SK-N-SH treated with all-trans-retinoic acid at 6 μM for 48 hours (cell line): Measurements from ENCODE around the gene ABCA9.

Experiments used
- ATAC-seq: fragments of 200-7000 bp; cut with Tn5 transposase; 3 replicates; pipeline ENCODE4 v1.9.1; 2020; ENCODE audit warnings: mild to moderate bottlenecking, moderate library complexity
- ARNTL ChIP-seq: fragments of 450-650 bp; formaldehyde crosslinking; IDR thresholded peaks from 2 replicates; pipeline ENCODE4 v1.5.0; 2020; ENCODE audit warnings: low read depth, mild to moderate bottlenecking, moderate library complexity, borderline replicate concordance
- BACH2 ChIP-seq: fragments of 250-450 bp; sonication (Bioruptor Pico); IDR thresholded peaks from 2 replicates; pipeline ENCODE4 v1.9.0; 2021; ENCODE audit warnings: mild to moderate bottlenecking, borderline replicate concordance
- CSDC2 ChIP-seq: fragments of 250-450 bp; sonication (Bioruptor Pico); IDR thresholded peaks from 2 replicates; pipeline ENCODE4 v1.5.0; 2020; ENCODE audit warnings: mild to moderate bottlenecking, moderate library complexity
- ESRRG ChIP-seq: fragments of 250-450 bp; sonication (Bioruptor Pico); IDR thresholded peaks from 2 replicates; pipeline ENCODE4 v1.6.1; 2021; ENCODE audit warnings: mild to moderate bottlenecking
- GLIS3 ChIP-seq: fragments of 250-450 bp; sonication (Bioruptor Pico); IDR thresholded peaks from 2 replicates; pipeline ENCODE4 v1.5.0; 2020; ENCODE audit warnings: mild to moderate bottlenecking, moderate library complexity
- OSR1 ChIP-seq: fragments of 250-450 bp; sonication (Bioruptor Pico); IDR thresholded peaks from 2 replicates; pipeline ENCODE4 v1.8.0; 2022; ENCODE audit warnings: moderate library complexity, mild to moderate bottlenecking, inconsistent platforms
- PPARA ChIP-seq: fragments of 250-450 bp; sonication (Bioruptor Pico); IDR thresholded peaks from 2 replicates; pipeline ENCODE4 v1.5.0; 2020; ENCODE audit warnings: mild to moderate bottlenecking, borderline replicate concordance
- RARB ChIP-seq: fragments of 250-450 bp; sonication (Bioruptor Pico); IDR thresholded peaks from 2 replicates; pipeline ENCODE4 v1.8.0; 2021; ENCODE audit warnings: mild to moderate bottlenecking, moderate library complexity
- SNAI2 ChIP-seq: fragments of 250-450 bp; sonication (Bioruptor Pico); IDR thresholded peaks from 2 replicates; pipeline ENCODE4 v1.5.0; 2020; ENCODE audit warnings: mild to moderate bottlenecking, moderate library complexity
- TCF4 ChIP-seq: fragments of 250-450 bp; sonication (Bioruptor Pico); IDR thresholded peaks from 2 replicates; pipeline ENCODE4 v1.8.0; 2021; ENCODE audit warnings: mild to moderate bottlenecking, moderate library complexity, borderline replicate concordance
- ZC3H10 ChIP-seq: fragments of 250-450 bp; sonication (Bioruptor Pico); IDR thresholded peaks from 2 replicates; pipeline ENCODE4 v1.5.1; 2021; ENCODE audit warnings: mild to moderate bottlenecking, moderate library complexity
- ZFP3 ChIP-seq: fragments of 250-450 bp; sonication (Bioruptor Pico); IDR thresholded peaks from 2 replicates; pipeline ENCODE4 v1.5.0; 2020; ENCODE audit warnings: mild to moderate bottlenecking, moderate library complexity
- ZFP30 ChIP-seq: fragments of 450-650 bp; formaldehyde crosslinking; IDR thresholded peaks from 2 replicates; pipeline ENCODE4 v1.5.0; 2022; ENCODE audit warnings: mild to moderate bottlenecking, moderate library complexity
- ZNF565 ChIP-seq: fragments of 450-650 bp; formaldehyde crosslinking; conservative IDR thresholded peaks from 2 replicates; pipeline ENCODE4 v1.5.0; 2020; ENCODE audit warnings: low read depth, mild to moderate bottlenecking, moderate library complexity
- ZNF70 ChIP-seq: fragments of 450-650 bp; formaldehyde crosslinking; IDR thresholded peaks from 2 replicates; pipeline ENCODE4 v1.5.0; 2020; ENCODE audit warnings: mild to moderate bottlenecking, moderate library complexity
- ZNF8 ChIP-seq: fragments of 450-650 bp; formaldehyde crosslinking; IDR thresholded peaks from 2 replicates; pipeline ENCODE4 v1.5.0; 2020; ENCODE audit warnings: mild to moderate bottlenecking, moderate library complexity
- TF ChIP-seq, protein P1 (sequence below): fragments of 250-450 bp; sonication (Bioruptor Pico); IDR thresholded peaks from 2 replicates; pipeline ENCODE4 v1.5.0; 2020; ENCODE audit warnings: mild to moderate bottlenecking, moderate library complexity
- TF ChIP-seq, protein P2 (sequence below): fragments of 250-450 bp; sonication (Bioruptor Pico); IDR thresholded peaks from 2 replicates; pipeline ENCODE4 v1.8.0; 2020; ENCODE audit warnings: mild to moderate bottlenecking, moderate library complexity, borderline replicate concordance
- TF ChIP-seq, protein P3 (sequence below): fragments of 250-450 bp; sonication (Bioruptor Pico); IDR thresholded peaks from 2 replicates; pipeline ENCODE4 v1.5.1; 2020; ENCODE audit warnings: low read depth, mild to moderate bottlenecking, moderate library complexity
- TF ChIP-seq, protein P4 (sequence below): fragments of 250-450 bp; sonication (Bioruptor Pico); IDR thresholded peaks from 2 replicates; pipeline ENCODE4 v1.8.0; 2021; ENCODE audit warnings: low read depth, mild to moderate bottlenecking, moderate library complexity, borderline replicate concordance
- TF ChIP-seq, protein P5 (sequence below): fragments of 250-450 bp; sonication (Bioruptor Pico); IDR thresholded peaks from 2 replicates; pipeline ENCODE4 v1.5.1; 2021; ENCODE audit warnings: mild to moderate bottlenecking, moderate library complexity

The ABCA9 gene

DNA sequence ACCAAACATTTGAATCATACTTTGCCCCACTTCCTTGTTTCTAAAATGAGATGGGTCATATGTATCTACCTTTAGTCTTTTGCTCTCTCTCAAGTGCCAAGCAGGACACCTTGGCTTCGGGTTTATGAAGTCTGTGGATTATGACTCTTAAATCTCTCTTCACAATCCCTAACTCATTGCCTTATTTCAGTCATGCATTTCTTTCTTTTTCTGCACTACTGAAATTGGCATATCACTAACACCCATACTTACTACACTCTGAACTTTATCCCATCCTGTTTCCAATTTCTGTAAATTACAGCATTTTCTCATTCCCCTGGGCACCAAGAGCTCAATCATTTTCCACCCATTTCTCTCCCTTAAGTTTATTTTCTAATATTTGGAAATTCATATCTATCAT, 42.0 kb downstream of the ABCA9 start:
- TF ChIP-seq, protein P1, sequence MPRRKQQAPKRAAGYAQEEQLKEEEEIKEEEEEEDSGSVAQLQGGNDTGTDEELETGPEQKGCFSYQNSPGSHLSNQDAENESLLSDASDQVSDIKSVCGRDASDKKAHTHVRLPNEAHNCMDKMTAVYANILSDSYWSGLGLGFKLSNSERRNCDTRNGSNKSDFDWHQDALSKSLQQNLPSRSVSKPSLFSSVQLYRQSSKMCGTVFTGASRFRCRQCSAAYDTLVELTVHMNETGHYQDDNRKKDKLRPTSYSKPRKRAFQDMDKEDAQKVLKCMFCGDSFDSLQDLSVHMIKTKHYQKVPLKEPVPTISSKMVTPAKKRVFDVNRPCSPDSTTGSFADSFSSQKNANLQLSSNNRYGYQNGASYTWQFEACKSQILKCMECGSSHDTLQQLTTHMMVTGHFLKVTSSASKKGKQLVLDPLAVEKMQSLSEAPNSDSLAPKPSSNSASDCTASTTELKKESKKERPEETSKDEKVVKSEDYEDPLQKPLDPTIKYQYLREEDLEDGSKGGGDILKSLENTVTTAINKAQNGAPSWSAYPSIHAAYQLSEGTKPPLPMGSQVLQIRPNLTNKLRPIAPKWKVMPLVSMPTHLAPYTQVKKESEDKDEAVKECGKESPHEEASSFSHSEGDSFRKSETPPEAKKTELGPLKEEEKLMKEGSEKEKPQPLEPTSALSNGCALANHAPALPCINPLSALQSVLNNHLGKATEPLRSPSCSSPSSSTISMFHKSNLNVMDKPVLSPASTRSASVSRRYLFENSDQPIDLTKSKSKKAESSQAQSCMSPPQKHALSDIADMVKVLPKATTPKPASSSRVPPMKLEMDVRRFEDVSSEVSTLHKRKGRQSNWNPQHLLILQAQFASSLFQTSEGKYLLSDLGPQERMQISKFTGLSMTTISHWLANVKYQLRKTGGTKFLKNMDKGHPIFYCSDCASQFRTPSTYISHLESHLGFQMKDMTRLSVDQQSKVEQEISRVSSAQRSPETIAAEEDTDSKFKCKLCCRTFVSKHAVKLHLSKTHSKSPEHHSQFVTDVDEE (CRISPR knock-in tag), result no peak
- no peak for TF ChIP-seq ZNF8 (CRISPR knock-in tag)
- TF ChIP-seq ZNF565 (CRISPR knock-in tag), result no peak
- TF ChIP-seq, protein P2, sequence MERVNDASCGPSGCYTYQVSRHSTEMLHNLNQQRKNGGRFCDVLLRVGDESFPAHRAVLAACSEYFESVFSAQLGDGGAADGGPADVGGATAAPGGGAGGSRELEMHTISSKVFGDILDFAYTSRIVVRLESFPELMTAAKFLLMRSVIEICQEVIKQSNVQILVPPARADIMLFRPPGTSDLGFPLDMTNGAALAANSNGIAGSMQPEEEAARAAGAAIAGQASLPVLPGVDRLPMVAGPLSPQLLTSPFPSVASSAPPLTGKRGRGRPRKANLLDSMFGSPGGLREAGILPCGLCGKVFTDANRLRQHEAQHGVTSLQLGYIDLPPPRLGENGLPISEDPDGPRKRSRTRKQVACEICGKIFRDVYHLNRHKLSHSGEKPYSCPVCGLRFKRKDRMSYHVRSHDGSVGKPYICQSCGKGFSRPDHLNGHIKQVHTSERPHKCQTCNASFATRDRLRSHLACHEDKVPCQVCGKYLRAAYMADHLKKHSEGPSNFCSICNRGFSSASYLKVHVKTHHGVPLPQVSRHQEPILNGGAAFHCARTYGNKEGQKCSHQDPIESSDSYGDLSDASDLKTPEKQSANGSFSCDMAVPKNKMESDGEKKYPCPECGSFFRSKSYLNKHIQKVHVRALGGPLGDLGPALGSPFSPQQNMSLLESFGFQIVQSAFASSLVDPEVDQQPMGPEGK (CRISPR knock-in tag), result no peak
- TF ChIP-seq ARNTL (CRISPR knock-in tag), result no peak
- no peak for TF ChIP-seq ZFP30 (CRISPR knock-in tag)
- no peak for TF ChIP-seq ZFP3 (CRISPR knock-in tag)
- TF ChIP-seq ZC3H10 (CRISPR knock-in tag), result no peak
- TF ChIP-seq ESRRG, result no peak
- TF ChIP-seq ZNF70 (CRISPR knock-in tag), result no peak
- TF ChIP-seq GLIS3 (CRISPR knock-in tag), result no peak
- TF ChIP-seq, protein P3, sequence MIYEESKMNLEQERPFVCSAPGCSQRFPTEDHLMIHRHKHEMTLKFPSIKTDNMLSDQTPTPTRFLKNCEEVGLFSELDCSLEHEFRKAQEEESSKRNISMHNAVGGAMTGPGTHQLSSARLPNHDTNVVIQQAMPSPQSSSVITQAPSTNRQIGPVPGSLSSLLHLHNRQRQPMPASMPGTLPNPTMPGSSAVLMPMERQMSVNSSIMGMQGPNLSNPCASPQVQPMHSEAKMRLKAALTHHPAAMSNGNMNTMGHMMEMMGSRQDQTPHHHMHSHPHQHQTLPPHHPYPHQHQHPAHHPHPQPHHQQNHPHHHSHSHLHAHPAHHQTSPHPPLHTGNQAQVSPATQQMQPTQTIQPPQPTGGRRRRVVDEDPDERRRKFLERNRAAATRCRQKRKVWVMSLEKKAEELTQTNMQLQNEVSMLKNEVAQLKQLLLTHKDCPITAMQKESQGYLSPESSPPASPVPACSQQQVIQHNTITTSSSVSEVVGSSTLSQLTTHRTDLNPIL, result no peak
- no peak for TF ChIP-seq SNAI2
- no peak for TF ChIP-seq RARB (CRISPR knock-in tag)
- TF ChIP-seq, protein P4, sequence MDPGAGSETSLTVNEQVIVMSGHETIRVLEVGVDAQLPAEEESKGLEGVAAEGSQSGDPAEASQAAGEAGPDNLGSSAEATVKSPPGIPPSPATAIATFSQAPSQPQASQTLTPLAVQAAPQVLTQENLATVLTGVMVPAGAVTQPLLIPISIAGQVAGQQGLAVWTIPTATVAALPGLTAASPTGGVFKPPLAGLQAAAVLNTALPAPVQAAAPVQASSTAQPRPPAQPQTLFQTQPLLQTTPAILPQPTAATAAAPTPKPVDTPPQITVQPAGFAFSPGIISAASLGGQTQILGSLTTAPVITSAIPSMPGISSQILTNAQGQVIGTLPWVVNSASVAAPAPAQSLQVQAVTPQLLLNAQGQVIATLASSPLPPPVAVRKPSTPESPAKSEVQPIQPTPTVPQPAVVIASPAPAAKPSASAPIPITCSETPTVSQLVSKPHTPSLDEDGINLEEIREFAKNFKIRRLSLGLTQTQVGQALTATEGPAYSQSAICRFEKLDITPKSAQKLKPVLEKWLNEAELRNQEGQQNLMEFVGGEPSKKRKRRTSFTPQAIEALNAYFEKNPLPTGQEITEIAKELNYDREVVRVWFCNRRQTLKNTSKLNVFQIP, result no peak
- no peak for TF ChIP-seq OSR1 (CRISPR knock-in tag)
- no peak for TF ChIP-seq CSDC2 (CRISPR knock-in tag)
- ATAC-seq, result no peak

DNA sequence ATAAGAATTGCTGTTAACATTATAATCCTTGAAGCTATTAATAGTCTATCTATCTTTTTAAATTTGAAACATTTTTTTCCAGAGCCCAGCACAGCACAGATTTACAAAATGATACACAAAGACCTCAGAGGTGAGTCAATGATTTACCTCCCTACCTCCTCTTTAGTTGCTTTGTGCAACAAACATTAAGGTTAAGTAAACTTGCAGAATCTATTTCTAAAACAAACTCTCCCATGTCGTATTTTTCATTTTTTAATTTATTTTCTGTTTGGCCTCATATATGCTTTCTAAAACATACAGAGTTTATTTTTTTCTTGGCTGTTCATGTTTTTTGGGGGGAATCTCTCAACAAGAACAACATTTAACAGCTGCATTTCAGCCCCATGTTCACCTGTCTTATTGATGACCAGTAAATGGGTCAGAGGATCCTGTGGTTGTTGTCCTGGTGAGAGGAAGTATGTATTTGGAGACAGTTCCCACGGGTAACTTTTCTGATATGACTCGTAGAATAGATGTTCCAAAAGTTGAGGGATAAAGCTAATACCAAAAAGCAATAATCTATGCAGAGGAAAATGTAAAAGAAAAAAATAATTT, 42.6 kb downstream of the ABCA9 start:
- ATAC-seq, result no peak
- TF ChIP-seq BACH2 (CRISPR knock-in tag), result no peak
- TF ChIP-seq, protein P4, result no peak
- no peak for TF ChIP-seq ZNF565 (CRISPR knock-in tag)
- no peak for TF ChIP-seq TCF4 (CRISPR knock-in tag)
- no peak for TF ChIP-seq PPARA (CRISPR knock-in tag)
- no peak for TF ChIP-seq ZNF70 (CRISPR knock-in tag)
- no peak for TF ChIP-seq ARNTL (CRISPR knock-in tag)
- no peak for TF ChIP-seq ZC3H10 (CRISPR knock-in tag)
- TF ChIP-seq, protein P5, sequence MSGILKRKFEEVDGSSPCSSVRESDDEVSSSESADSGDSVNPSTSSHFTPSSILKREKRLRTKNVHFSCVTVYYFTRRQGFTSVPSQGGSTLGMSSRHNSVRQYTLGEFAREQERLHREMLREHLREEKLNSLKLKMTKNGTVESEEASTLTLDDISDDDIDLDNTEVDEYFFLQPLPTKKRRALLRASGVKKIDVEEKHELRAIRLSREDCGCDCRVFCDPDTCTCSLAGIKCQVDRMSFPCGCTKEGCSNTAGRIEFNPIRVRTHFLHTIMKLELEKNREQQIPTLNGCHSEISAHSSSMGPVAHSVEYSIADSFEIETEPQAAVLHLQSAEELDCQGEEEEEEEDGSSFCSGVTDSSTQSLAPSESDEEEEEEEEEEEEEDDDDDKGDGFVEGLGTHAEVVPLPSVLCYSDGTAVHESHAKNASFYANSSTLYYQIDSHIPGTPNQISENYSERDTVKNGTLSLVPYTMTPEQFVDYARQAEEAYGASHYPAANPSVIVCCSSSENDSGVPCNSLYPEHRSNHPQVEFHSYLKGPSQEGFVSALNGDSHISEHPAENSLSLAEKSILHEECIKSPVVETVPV (CRISPR knock-in tag), result no peak
- TF ChIP-seq ESRRG, result no peak
- TF ChIP-seq, protein P2 (CRISPR knock-in tag), result no peak
- no peak for TF ChIP-seq ZFP30 (CRISPR knock-in tag)
- TF ChIP-seq, protein P1 (CRISPR knock-in tag), result no peak
- TF ChIP-seq RARB (CRISPR knock-in tag), result no peak
- TF ChIP-seq SNAI2, result no peak
